Measurements from ENCODE around the gene PALD1.

The PALD1 gene

DNA sequence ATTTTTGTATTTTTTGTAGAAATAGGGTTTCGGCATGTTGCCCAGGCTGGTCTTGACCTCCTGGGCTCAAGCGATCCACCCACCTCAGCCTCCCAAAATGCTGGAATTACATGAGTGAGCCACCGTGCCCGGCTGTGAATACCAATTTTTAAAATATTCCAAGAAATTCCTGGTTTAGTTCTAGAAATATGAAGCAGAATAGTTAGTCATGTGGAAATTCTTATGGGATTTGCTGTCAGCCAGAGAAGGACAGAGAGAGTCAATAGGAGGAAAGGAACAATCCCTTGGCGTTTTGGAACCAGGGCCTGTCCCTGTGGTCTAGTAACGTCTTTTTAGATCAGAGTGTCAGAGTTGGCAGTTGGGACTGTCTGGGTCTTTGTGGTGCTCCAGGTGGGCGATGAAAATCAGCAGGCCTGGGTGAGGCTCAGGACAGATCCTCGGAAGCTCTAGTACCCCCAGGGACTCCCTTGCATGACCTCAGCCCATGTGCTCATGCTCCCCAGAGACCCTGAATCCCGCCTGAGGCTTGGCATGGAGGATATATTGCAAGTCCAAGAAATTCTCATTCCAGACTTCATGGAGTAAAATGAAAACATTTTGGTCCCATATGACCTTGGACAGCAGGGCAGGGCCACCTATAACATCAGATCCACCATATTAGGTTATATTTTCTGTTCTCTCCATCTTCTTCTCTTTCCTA lies 44.8 kb upstream of the PALD1 start:
- H3K27me3 ChIP-seq (ENCODE audit: insufficient read depth, low read length) = no peaks in the 10 kb centered on the region
- no peak overlapping the region for H3K4me3 ChIP-seq (ENCODE audit: low read depth, low read length)
- H3K4me1 ChIP-seq (ENCODE audit: control insufficient read depth in 1 of 2, insufficient read depth in 2 of 2, low read length in 2 of 2) = peaks cover 0 to 2% of the 10 kb centered on the region in 2 experiments
- H4K8ac ChIP-seq (ENCODE audit: low read depth, low read length) = no peak overlapping the region
- H3K79me1 ChIP-seq (ENCODE audit: low read length) = no peaks in the 10 kb centered on the region
- H3K14ac ChIP-seq (ENCODE audit: low read length) = no peak overlapping the region
- H2BK12ac ChIP-seq (ENCODE audit: low read length) = no peak overlapping the region
- H3K9me3 ChIP-seq (ENCODE audit: insufficient read depth, low read depth, low read length) = no peaks in the 10 kb centered on the region
- H3K4me2 ChIP-seq (ENCODE audit: low read length) = no peak overlapping the region
- H2AK5ac ChIP-seq (ENCODE audit: low read length) = no peak overlapping the region
- H4K91ac ChIP-seq (ENCODE audit: low read depth, low read length) = no peak overlapping the region
- H3K18ac ChIP-seq (ENCODE audit: low read length) = no peak overlapping the region
- DNase-seq = peak; percentile 3 to 65
- H3K36me3 ChIP-seq (ENCODE audit: control insufficient read depth in 1 of 2, insufficient read depth in 2 of 2, low read length in 2 of 2) = peaks cover 5 to 14% of the 10 kb centered on the region in 2 experiments
- H2BK120ac ChIP-seq (ENCODE audit: insufficient read depth, low read length, poor library complexity) = no peak overlapping the region
- H2BK5ac ChIP-seq (ENCODE audit: low read depth, low read length, poor library complexity) = no peak overlapping the region
- H3K9ac ChIP-seq (ENCODE audit: low read length) = no peak overlapping the region
- H2AFZ ChIP-seq (ENCODE audit: insufficient read depth, low read length, poor library complexity) = no peak overlapping the region
- H3K4ac ChIP-seq (ENCODE audit: low read depth, low read length) = no peak overlapping the region
- H3K79me2 ChIP-seq (ENCODE audit: control insufficient read depth, insufficient read depth, low read length, poor library complexity) = no peaks in the 10 kb centered on the region
- WGBS (ENCODE audit: extremely low coverage, insufficient coverage, insufficient read length) = no CpG with 5 or more reads among the region's 9 CpGs
- no peak overlapping the region for H3K23ac ChIP-seq (ENCODE audit: low read length)
- no peak overlapping the region for H4K12ac ChIP-seq (ENCODE audit: low read depth, low read length)
- no peak overlapping the region for H3K27ac ChIP-seq (ENCODE audit: low read depth, low read length)

DNA sequence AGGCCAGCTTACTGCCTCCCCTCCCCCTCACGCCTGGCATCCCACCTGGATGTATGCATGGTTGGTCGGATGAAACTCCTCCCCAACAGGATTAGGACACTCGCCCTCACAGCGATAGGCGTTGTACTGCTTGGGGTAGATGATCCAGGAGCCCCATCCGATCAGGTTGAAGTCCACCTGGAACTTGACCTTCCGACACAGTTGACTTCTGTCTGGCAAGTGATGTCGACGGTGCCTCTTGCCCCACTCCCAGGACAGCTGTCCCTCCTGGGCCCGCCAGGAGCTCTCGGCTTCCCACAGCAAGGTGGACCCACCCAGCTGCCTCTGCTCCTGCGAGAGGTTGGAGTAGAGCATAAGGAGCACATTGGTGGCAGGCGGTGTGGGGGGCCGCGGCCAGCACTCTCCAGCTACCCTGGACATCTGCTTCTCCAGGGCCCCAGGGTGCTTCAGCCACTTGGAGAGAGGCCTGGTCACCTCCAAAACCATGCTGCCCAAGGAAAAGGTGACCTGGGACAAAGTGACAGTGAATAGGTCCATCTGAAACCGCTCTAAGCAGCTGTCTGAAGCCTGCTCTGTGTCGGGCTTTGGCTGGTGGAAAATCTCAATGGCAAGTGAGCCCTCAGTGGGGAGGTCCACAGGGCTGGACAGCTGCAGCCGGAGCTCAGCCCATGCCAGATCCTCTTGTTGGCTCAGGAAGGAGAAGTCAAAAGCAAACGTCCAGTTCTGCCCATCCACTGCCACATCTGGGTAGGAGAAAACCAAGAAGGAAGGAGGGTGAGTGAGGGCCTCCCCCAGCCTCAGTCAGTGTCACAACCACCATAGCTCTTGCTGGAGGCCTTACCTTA lies 43.1 kb upstream of the PALD1 start:
- Histone ChIP-seq H2BK5ac (ENCODE audit: low read depth, low read length, poor library complexity) (no peak overlapping the region), H2BK12ac (ENCODE audit: low read length) (no peak overlapping the region), H2AFZ (ENCODE audit: insufficient read depth, low read length, poor library complexity) (no peak overlapping the region), H3K27me3 (ENCODE audit: insufficient read depth, low read length) (peaks cover 7% of the 10 kb centered on the region), H2BK120ac (ENCODE audit: insufficient read depth, low read length, poor library complexity) (no peak overlapping the region), H3K79me2 (ENCODE audit: control insufficient read depth, insufficient read depth, low read length, poor library complexity) (no peaks in the 10 kb centered on the region), H2AK5ac (ENCODE audit: low read length) (no peak overlapping the region), H3K14ac (ENCODE audit: low read length) (no peak overlapping the region), H3K4ac (ENCODE audit: low read depth, low read length) (no peak overlapping the region), H3K23ac (ENCODE audit: low read length) (no peak overlapping the region), H3K36me3 (ENCODE audit: control insufficient read depth in 1 of 2, insufficient read depth in 2 of 2, low read length in 2 of 2) (peaks cover 2 to 3% of the 10 kb centered on the region in 2 experiments), H3K4me2 (ENCODE audit: low read length) (no peak overlapping the region), H3K79me1 (ENCODE audit: low read length) (no peaks in the 10 kb centered on the region), H3K9me3 (ENCODE audit: insufficient read depth, low read depth, low read length) (peaks cover 2% of the 10 kb centered on the region), H3K4me1 (ENCODE audit: control insufficient read depth in 1 of 2, insufficient read depth in 2 of 2, low read length in 2 of 2) (peaks cover 3 to 4% of the 10 kb centered on the region in 2 experiments), H3K4me3 (ENCODE audit: low read depth, low read length) (no peak overlapping the region), H3K27ac (ENCODE audit: low read depth, low read length) (no peak overlapping the region), H4K8ac (ENCODE audit: low read depth, low read length) (no peak overlapping the region), H3K9ac (ENCODE audit: low read length) (no peak overlapping the region), H4K12ac (ENCODE audit: low read depth, low read length) (no peak overlapping the region), H4K91ac (ENCODE audit: low read depth, low read length) (no peak overlapping the region), H3K18ac (ENCODE audit: low read length) (no peak overlapping the region)
- DNase-seq = no peak
- no CpG with 5 or more reads among the region's 19 CpGs for WGBS (ENCODE audit: extremely low coverage, insufficient coverage, insufficient read length)

DNA sequence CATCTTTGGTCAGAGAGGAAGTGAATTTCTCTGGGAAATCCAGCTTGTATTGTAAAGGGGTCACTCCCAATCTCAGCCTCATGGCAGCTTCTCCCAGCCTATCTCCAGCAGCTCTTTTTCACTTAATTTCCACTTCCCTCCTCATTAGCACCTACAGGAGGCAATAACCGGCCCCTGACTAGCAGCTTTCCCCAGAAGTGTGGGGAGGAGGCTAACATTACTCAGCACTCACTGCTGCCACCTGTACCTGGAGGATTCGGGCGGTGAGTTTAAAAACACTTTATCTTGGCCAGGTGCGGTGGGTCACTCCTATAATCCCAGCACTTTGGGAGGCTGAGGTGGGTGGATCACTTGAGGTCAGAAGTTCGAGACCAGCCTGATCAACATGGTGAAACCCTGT lies 40.8 kb upstream of the PALD1 start:
- Histone ChIP-seq H2BK120ac (ENCODE audit: insufficient read depth, low read length, poor library complexity) (no peak overlapping the region), H3K4me2 (ENCODE audit: low read length) (no peak overlapping the region), H3K4ac (ENCODE audit: low read depth, low read length) (no peak overlapping the region)

DNA sequence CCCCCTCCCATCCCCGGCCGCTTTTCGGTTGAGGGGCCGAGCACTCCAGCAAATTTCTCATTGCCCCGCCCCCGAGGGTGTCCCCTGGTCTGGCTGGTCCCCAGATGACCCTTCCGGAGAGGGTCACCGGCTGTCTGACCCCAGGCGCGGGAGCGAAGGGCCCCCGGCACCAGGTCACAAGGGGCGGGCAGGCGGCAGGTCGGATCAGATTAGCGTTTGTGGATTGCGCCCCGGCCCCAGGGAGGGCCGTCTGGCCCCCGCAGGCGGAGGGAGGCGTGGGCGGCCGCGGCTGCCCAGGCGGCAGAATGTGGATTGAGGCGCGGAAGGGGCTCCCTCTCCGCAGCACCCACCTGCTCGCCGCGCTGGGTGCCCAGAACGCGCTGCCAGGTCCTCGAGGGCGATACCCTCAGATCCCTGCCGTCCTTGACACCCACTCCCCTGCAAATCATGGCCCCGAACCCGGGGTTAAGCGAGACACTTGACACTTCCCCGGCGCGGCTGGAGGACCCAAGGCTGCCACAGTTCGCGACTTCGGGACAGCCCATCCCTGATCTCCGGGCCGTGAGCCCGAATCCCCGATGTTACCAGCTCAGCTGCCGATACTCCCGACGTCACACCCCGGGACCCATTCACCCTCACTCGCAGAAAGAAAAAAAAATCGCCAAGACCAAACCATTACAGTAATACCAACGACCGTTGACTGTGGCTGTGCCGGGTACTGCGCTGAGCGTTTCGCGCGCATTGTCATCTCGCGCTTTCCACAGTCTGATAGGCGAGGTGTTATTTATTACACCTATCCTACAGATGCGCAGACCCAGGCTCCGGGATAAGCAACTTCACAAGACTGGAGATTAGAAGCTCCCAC lies 38.0 kb upstream of the PALD1 start:
- Histone ChIP-seq H2AFZ (ENCODE audit: insufficient read depth, low read length, poor library complexity) (no peak overlapping the region), H3K14ac (ENCODE audit: low read length) (no peak overlapping the region), H3K4ac (ENCODE audit: low read depth, low read length) (no peak overlapping the region), H2BK12ac (ENCODE audit: low read length) (no peak overlapping the region), H3K4me1 (ENCODE audit: control insufficient read depth in 1 of 2, insufficient read depth in 2 of 2, low read length in 2 of 2) (peaks cover 15 to 16% of the 10 kb centered on the region in 2 experiments), H4K12ac (ENCODE audit: low read depth, low read length) (no peak overlapping the region), H4K8ac (ENCODE audit: low read depth, low read length) (no peak overlapping the region), H3K27me3 (ENCODE audit: insufficient read depth, low read length) (peaks cover 33% of the 10 kb centered on the region), H2AK5ac (ENCODE audit: low read length) (no peak overlapping the region), H3K4me3 (ENCODE audit: low read depth, low read length) (no peak overlapping the region), H2BK5ac (ENCODE audit: low read depth, low read length, poor library complexity) (no peak overlapping the region), H3K4me2 (ENCODE audit: low read length) (peak overlapping the region; percentile 48), H4K91ac (ENCODE audit: low read depth, low read length) (no peak overlapping the region), H3K36me3 (ENCODE audit: control insufficient read depth in 1 of 2, insufficient read depth in 2 of 2, low read length in 2 of 2) (no peaks in the 10 kb centered on the region), H3K9ac (ENCODE audit: low read length) (no peak overlapping the region), H3K27ac (ENCODE audit: low read depth, low read length) (no peak overlapping the region), H2BK120ac (ENCODE audit: insufficient read depth, low read length, poor library complexity) (no peak overlapping the region), H3K9me3 (ENCODE audit: insufficient read depth, low read depth, low read length) (peaks cover 8% of the 10 kb centered on the region), H3K18ac (ENCODE audit: low read length) (no peak overlapping the region), H3K23ac (ENCODE audit: low read length) (no peak overlapping the region), H3K79me2 (ENCODE audit: control insufficient read depth, insufficient read depth, low read length, poor library complexity) (no peaks in the 10 kb centered on the region), H3K79me1 (ENCODE audit: low read length) (no peaks in the 10 kb centered on the region)
- no CpG with 5 or more reads among the region's 69 CpGs for WGBS (ENCODE audit: extremely low coverage, insufficient coverage, insufficient read length)
- no peak for DNase-seq

More for the DNA sequence above, 40.8 kb upstream of the PALD1 start:
- Histone ChIP-seq H2BK5ac (ENCODE audit: low read depth, low read length, poor library complexity) (no peak overlapping the region), H3K79me2 (ENCODE audit: control insufficient read depth, insufficient read depth, low read length, poor library complexity) (no peaks in the 10 kb centered on the region), H3K4me3 (ENCODE audit: low read depth, low read length) (no peak overlapping the region), H3K27me3 (ENCODE audit: insufficient read depth, low read length) (peaks cover 29% of the 10 kb centered on the region), H3K23ac (ENCODE audit: low read length) (no peak overlapping the region), H2BK12ac (ENCODE audit: low read length) (no peak overlapping the region), H3K14ac (ENCODE audit: low read length) (no peak overlapping the region), H3K9me3 (ENCODE audit: insufficient read depth, low read depth, low read length) (peaks cover 8% of the 10 kb centered on the region), H3K36me3 (ENCODE audit: control insufficient read depth in 1 of 2, insufficient read depth in 2 of 2, low read length in 2 of 2) (peaks cover 0 to 2% of the 10 kb centered on the region in 2 experiments), H2AFZ (ENCODE audit: insufficient read depth, low read length, poor library complexity) (no peak overlapping the region), H4K8ac (ENCODE audit: low read depth, low read length) (no peak overlapping the region), H3K9ac (ENCODE audit: low read length) (no peak overlapping the region), H3K4me1 (ENCODE audit: control insufficient read depth in 1 of 2, insufficient read depth in 2 of 2, low read length in 2 of 2) (peaks cover 15 to 16% of the 10 kb centered on the region in 2 experiments), H2AK5ac (ENCODE audit: low read length) (no peak overlapping the region), H4K12ac (ENCODE audit: low read depth, low read length) (no peak overlapping the region), H3K79me1 (ENCODE audit: low read length) (no peaks in the 10 kb centered on the region), H4K91ac (ENCODE audit: low read depth, low read length) (no peak overlapping the region), H3K27ac (ENCODE audit: low read depth, low read length) (no peak overlapping the region), H3K18ac (ENCODE audit: low read length) (no peak overlapping the region)
- WGBS (ENCODE audit: extremely low coverage, insufficient coverage, insufficient read length) = no CpG with 5 or more reads among the region's 5 CpGs
- no peak for DNase-seq

Data from trophoblast cell (in vitro differentiated cells and primary cell).